Measurements from ENCODE around the gene BTG4. TPM values are rescaled to one million over a fixed set of nuclear protein-coding genes. Genes with fewer than 3 reads are reported as not detected.

Gene BTG4
- total RNA-seq, 3 donors from 2014 or later: not detected

GRCh38 chr11:111524056-111524455, 11.9 kb upstream of the BTG4 start:
- no peak for DNase-seq (ENCODE audit: low spot score in 2 of 2)
- H3K4me1 ChIP-seq: no peaks in the 10 kb centered on the region
- H3K4me3 ChIP-seq: no peak overlapping the region
- H3K27ac ChIP-seq: no peak overlapping the region
- TF ChIP-seq POLR2A (IDR thresholded peaks at IDR 0.05) (no peak), CTCF (IDR thresholded peaks at IDR 0.05) (no peak)
- no peaks in the 10 kb centered on the region for H3K36me3 ChIP-seq
- no peaks in the 10 kb centered on the region for H3K27me3 ChIP-seq
- H3K9me3 ChIP-seq: no peaks in the 10 kb centered on the region
- intact Hi-C loops (cut with DNase I; ENCODE audit: low total_unique reads): no loop called here

GRCh38 chr11:111523343-111523742, 11.2 kb upstream of the BTG4 start:
- H3K9me3 ChIP-seq: no peaks in the 10 kb centered on the region
- DNase-seq (ENCODE audit: low spot score in 2 of 2): no peak
- intact Hi-C loops (cut with DNase I; ENCODE audit: low total_unique reads): no loop called here
- no peak overlapping the region for H3K4me3 ChIP-seq
- no peak overlapping the region for H3K27ac ChIP-seq
- H3K27me3 ChIP-seq: no peaks in the 10 kb centered on the region
- H3K4me1 ChIP-seq: no peaks in the 10 kb centered on the region
- H3K36me3 ChIP-seq: no peaks in the 10 kb centered on the region
- TF ChIP-seq POLR2A (IDR thresholded peaks at IDR 0.05) (no peak), CTCF (IDR thresholded peaks at IDR 0.05) (no peak), POLR2AphosphoS5 (IDR thresholded peaks at IDR 0.05) (no peak)

- intact Hi-C loops (cut with DNase I; ENCODE audit: low total_unique reads): no loop called here
- no peak overlapping the region for H3K27ac ChIP-seq
- no peak for DNase-seq (ENCODE audit: low spot score in 2 of 2)
- no peaks in the 10 kb centered on the region for H3K36me3 ChIP-seq
- no peak for TF ChIP-seq POLR2AphosphoS5 (IDR thresholded peaks at IDR 0.05)
- no peak for TF ChIP-seq CTCF (IDR thresholded peaks at IDR 0.05)
- no peak for TF ChIP-seq POLR2A (IDR thresholded peaks at IDR 0.05)
- no peaks in the 10 kb centered on the region for H3K9me3 ChIP-seq
- H3K4me1 ChIP-seq: no peaks in the 10 kb centered on the region
- H3K4me3 ChIP-seq: no peak overlapping the region
- no peaks in the 10 kb centered on the region for H3K27me3 ChIP-seq
These were observed 10.2 kb upstream of the BTG4 start for GRCh38 chr11:111522426-111522825.

- intact Hi-C loops (cut with DNase I; ENCODE audit: low total_unique reads): no loop called here
These were observed 8.9 kb upstream of the BTG4 start for GRCh38 chr11:111521135-111521534.

GRCh38 chr11:111520560-111520959, 8.4 kb upstream of the BTG4 start:
- no peak for DNase-seq (ENCODE audit: low spot score in 2 of 2)

More at GRCh38 chr11:111521135-111521534, 8.9 kb upstream of the BTG4 start:
- no peak for DNase-seq (ENCODE audit: low spot score in 2 of 2)
- Histone ChIP-seq H3K27ac (no peak overlapping the region), H3K27me3 (no peaks in the 10 kb centered on the region), H3K4me3 (no peak overlapping the region), H3K9me3 (no peaks in the 10 kb centered on the region), H3K4me1 (no peaks in the 10 kb centered on the region), H3K36me3 (no peaks in the 10 kb centered on the region)
- TF ChIP-seq POLR2A (IDR thresholded peaks at IDR 0.05) (no peak), POLR2AphosphoS5 (IDR thresholded peaks at IDR 0.05) (no peak)

More at GRCh38 chr11:111520560-111520959, 8.4 kb upstream of the BTG4 start:
- H3K36me3 ChIP-seq: no peaks in the 10 kb centered on the region
- no peaks in the 10 kb centered on the region for H3K27me3 ChIP-seq
- H3K4me3 ChIP-seq: no peak overlapping the region
- TF ChIP-seq CTCF (IDR thresholded peaks at IDR 0.05) (no peak), POLR2A (IDR thresholded peaks at IDR 0.05) (no peak), POLR2AphosphoS5 (IDR thresholded peaks at IDR 0.05) (no peak)
- H3K4me1 ChIP-seq: no peaks in the 10 kb centered on the region
- H3K27ac ChIP-seq: no peak overlapping the region
- no peaks in the 10 kb centered on the region for H3K9me3 ChIP-seq
- intact Hi-C loops (cut with DNase I; ENCODE audit: low total_unique reads): no loop called here
